Superior temporal gyrus (tissue), 1 donor: Measurements from ENCODE around the gene MMP27.
"Not testable (repeated sequence)": the region's sequence is repeated elsewhere in the genome, so short reads cannot be mapped to it uniquely, and the experiment has no call there.

ENCODE experiments used
- DNase-seq: peaks from one replicate; pipeline ENCODE4 v3.0.0-alpha.2; 2016; ENCODE audit errors: extremely low spot score

Gene MMP27

GRCh38 chr11:102705626-102706025, at the start of gene MMP27:
TSS of gene MMP27 (minus strand) at chr11:102705769. CDS start at chr11:102705714, 55 bp downstream.
- DNase-seq, result no peak

DNA sequence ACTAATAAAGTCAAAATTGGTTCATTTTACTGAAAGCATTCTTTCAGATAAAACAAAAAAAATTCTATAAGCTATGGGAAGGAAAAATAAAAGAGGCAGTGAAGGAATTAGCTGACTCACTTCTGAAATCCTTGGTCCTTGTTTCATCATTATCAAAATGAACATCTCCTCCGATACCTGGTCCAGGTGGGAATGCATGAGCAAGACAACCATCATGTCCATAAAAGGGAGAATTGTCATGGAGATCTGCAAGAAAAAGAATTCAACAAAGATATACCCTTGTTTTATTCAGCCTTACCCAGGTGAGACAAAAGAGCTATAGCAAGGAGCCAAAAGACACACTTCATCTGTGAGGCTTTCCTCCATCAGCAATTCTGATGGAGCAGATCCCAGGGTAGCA, 47.7 kb upstream of the MMP27 start:
- no peak for DNase-seq

- no peak for DNase-seq
Observed at GRCh38 chr11:102751673-102752072, 46.1 kb upstream of the MMP27 start.

- no peak for DNase-seq
Observed at GRCh38 chr11:102749101-102749722, 43.6 kb upstream of the MMP27 start.

GRCh38 chr11:102746746-102747578, 41.4 kb upstream of the MMP27 start:
- not testable (repeated sequence) for DNase-seq

GRCh38 chr11:102734650-102735049, 29.1 kb upstream of the MMP27 start:
- DNase-seq, result no peak

DNA sequence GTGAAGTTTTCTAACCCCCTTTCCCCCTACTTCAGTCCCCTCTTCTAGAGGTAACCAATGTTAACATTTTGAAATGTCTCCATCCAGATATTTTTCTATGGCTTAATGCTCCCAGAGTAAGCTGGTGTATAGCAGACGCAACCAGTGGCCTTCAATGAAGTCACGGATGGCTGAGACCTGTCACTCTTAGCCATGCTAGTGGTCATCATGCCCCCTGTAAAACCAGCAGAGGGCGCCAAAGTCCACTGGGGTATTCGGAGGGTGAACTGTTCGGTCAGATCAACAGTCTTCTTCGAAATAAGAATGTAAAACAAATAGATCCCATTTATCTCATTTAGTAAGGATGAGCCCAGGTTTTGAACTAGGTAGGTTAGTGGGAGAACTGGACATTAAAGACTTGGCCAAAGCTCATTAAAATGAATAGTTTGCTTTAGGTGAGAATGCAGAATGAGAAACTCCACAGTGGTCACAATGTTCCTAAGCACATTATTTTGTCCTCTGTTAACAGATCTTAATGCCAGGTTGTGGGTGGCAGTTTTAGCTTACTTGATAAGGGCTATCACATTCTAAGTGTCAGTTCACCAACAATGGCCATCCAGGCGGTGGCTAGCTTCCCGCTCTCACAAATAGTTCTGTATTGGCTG, 27.8 kb upstream of the MMP27 start:
- no peak for DNase-seq

- not testable (repeated sequence) for DNase-seq
Observed at GRCh38 chr11:102730944-102731343, 25.4 kb upstream of the MMP27 start.

DNA sequence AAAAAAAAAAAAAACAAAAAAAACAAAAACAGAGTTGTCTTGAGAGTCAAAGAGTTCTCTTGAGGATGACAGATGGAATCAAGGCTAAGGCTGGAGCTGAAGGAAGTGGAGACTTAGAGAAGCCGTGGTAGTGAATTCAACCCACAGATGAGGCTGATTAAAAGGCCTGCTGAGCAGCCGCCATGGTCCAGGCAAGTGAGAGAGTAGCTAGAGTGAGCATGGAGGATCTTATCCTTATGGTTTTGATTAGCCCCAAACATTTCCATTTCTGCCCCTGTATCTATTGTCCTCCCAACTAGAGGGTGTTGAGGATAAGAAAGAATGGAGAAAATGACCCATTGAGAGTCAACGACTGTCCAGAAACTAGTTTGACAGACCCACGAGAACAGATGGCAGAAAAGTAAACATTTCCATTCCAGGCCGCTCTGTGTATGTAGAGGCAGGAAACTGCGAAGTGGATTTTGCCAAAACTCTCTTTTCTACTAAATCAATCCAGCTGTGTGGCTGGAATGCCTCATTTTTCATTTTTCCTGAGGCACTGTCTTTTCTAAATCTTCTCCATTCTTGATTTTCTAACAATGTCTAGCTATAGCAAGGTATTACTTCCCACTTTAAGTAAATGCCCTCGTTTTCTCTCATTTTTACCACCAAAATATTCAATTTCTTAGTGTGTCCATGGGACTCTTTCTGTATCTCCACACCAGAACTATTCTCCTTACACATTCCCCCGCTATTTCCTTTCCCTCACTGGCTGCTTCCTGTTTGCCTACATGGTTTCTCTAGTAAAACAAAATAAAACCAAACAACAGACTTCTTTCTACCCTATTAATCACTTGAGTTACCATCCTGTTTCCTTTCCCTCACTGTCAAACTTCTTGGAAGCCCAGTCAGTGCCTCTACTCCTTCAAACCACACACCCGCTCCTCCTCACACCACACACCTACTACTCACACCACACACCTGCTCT, 24.6 kb upstream of the MMP27 start:
- no peak for DNase-seq

GRCh38 chr11:102727890-102728289, 22.3 kb upstream of the MMP27 start:
- DNase-seq, result no peak

- peak; percentile 50 for DNase-seq
Observed at GRCh38 chr11:102724904-102725500, 19.4 kb upstream of the MMP27 start, which contains the start of gene MMP8. TSS of gene MMP8 (minus strand) at chr11:102724954. CDS start at chr11:102724855, 99 bp downstream.

DNA sequence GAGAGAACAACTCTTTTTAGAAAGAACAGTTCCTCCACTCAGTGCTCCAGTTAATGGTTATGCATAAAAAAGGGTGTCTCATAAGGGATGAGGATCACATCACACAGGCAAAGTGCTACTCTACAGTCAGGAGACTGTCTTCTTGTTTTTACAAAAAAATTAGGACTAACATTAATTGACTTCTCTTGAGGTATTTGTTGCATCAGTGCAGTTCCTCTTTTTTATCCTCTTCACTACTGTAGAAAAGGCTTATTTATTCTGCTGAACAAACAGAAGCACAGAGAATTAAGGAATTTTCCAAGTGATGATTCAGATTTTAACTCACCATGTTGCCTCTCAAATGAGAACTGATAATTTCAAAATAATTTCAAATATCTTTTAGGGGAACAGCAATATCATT, 17.3 kb upstream of the MMP27 start:
- DNase-seq, result no peak

DNA sequence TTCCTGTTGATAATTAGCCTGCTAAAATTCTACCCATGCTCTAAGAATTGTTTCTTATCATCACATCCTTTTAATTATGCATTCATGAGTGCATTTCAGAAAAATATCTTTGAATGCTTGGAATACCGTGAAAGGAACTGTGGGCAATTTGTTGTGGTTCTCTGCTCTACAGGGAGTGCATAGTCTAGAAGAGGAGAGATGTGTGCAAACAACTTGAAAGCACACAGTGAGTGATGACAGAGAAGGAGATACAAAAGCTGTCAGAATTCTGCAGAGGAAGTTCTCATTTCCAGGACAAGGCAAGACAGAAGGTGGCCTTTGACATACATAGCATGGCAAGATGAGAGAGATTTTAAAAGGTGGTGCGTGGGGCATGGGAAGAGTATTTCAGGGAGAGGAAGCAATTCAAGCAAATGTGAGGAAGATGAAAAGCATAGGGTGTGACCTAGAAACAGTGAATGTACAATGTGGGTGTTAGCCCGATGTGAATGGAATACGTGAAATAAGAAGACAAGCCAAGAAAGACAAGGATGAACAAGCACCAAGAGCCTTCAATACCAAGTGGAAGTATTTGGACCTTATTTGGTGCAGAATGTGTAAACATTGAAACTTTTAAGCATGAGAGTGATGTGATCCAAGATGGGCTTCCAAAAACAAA, 14.2 kb upstream of the MMP27 start:
- no peak for DNase-seq

- DNase-seq, result no peak
Observed at GRCh38 chr11:102717280-102717679, 11.7 kb upstream of the MMP27 start.

- no peak for DNase-seq
Observed at GRCh38 chr11:102716527-102716926, 11.0 kb upstream of the MMP27 start.

DNA sequence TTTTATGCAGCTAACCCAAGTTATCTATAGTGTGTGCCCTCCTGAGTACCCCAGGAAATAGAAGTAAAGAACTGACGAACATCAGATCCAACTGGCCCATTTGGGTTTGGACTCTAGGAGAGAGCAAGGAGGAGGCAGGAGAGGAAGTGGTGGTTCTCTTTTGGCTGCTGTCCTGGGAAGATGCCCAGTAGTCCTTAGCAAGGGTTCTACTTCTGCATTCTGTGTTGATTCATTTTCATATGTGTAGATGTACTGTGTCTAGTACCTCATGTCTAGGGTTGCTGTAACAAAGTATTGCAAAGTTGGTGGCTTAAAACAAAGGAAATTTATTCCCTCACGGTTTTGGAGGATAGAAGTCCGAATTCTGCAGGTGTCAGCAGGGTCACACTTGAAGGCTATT, 6.6 kb upstream of the MMP27 start:
- DNase-seq, result no peak

DNA sequence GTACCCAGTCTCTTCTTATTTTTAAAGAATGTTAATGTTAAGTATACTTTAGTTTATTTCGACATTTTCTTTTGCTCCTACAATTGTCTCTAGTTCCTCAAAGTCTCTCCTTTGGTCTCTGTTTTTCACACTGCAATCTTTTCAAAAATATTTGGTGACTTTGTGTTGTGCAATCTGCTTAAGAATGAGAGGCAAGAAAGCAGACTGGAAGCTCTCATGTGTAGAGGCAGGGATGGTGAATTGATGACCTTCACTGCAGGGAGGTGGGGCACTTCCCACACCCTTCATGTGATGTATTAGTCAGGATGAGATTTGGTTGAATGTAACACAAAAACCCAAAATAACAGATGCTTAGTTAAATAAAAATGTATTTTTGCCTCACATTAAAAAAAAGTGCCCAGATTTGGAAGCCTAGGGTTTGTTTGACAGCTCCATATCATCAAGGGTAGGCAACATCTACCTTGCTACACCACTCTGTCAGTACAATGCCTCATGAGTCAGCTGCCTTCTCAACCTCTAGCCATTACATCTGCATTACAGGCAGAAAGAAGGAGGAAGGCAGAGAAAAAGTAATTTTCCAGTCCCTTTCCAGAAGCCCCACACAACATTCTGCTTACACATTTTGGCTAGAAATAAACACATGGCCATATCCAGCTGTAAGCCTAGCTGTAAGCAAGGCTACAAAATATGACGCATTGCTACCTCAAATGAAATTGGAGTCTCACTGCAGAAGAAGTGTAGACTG, 3.8 kb upstream of the MMP27 start:
- DNase-seq, result no peak

DNA sequence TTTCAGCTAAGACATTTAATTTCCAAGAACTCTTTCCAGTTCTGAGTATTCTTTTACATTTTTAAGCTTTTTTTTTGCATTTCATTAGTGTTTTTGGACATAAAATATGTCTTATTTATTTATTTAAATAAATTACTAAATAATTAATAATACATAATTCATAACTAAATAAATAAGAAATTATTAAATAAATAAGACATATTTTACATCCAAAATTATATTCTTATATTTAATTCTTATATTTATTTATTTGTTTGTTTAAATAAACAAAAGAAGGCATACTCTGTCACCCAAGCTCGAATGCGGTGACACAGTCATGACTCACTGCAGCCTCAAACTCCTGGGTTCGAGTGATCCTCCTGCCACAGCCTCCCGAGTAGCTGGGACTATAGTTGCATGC, 3.1 kb upstream of the MMP27 start:
- DNase-seq, result no peak

DNA sequence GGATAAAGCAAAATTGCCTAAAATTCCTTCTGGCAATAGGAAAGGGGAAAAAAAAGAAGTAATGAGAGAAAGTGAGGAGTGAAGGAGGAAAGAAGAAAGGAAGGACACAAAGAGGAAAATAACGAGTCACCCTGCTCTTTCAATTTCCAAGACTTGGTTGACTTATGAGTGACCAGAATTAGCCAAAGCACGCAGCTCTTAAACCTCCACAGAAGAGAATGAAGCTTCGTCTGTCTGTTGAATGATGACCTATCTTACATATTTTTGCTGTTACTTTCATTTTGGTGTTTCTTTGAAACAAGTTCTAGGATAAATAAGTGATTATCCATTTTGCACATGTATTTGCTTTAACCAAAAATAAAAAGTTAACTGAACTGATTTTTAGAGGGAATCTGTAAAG, 728 bp downstream of the MMP27 start:
- DNase-seq, result no peak
